HS-27A (cell line): ENCODE measurements around the gene SIKE1.
"Not testable (repeated sequence)": the region's sequence is repeated elsewhere in the genome, so short reads cannot be mapped to it uniquely, and the experiment has no call there.

ENCODE experiments used
- DNase-seq: peaks from one replicate; pipeline ENCODE4 v3.0.0-alpha.2; 2012; ENCODE audit warnings: low read depth, missing footprints

The SIKE1 gene

DNA sequence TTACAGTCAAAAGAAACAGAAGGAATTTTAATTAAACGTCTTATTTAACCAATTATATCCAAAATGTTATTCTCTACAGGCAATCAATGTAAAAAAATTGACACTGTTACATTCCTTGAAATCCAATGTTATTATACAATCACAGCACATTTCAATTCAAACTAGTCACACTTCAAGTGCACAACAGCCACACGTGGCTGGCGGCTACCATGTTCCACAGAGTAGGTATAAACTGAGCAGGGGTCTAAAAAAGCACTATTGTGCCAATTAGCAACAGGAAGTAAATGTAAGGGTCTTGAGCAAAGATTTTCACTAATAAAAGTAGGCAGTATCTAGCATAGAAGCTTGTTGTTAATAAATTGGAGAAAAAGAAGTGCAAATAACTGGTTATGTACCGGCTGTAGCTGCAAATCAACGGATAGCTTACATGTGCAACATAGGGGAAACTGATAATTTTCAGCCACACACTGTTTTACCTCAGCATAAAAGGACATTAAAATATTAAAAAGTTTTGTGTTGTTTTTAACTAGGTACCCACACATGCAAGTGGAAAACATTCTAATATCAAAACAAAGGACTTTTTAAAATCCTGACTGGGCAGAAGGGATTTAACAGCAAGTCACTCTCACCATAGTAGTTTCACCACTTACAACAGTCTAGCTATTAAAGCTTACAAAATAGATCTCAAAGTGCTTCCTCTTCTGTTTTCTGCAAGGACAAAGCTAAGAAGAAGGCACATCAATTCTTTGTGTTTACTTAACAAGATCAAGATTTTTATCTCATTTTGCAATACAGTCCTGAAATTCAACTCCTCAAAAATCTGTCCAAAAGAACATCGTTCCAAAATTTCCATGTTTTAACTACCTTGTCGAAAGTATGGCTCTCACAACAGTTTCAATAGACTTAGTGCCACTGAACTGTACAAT, 25.2 kb downstream of the SIKE1 start:
- no peak for DNase-seq

DNA sequence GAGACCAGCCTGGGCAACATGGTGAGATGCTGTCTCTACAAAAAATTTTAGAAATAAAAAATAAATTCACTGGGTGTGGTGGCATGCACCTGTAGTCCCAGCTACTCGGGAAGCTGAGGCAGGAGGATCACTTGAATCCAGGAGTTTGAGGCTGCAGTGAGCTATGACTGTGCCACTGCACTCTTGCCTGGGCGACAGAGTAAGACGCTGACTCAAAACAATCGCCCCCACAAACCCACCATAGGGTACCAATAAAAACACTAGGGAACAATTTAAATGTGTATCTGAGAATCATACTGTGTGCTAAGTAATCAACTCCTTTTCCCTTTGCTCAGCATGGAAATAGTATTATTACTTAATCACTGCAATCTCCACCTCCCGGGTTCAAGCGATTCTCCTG, 26.8 kb downstream of the SIKE1 start:
- DNase-seq: not testable (repeated sequence)

DNA sequence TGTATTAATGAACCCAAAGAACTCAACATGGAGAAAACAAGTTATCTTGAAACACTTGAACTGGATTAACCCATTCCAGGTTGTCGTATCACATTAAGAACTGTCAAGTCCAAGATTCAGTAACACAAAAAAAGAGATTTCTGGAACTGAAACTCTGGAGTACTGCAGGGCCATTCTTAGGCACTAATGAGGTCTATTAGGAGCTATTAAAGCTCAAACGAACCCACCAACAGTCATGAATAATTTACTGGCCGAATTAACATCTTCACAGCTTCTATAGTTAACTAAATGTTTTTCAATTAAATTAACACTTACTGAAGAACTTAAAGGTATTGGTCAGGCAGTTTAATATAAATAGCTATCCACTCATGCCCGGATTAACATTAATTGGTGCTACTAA, 27.3 kb downstream of the SIKE1 start:
- DNase-seq: no peak

DNA sequence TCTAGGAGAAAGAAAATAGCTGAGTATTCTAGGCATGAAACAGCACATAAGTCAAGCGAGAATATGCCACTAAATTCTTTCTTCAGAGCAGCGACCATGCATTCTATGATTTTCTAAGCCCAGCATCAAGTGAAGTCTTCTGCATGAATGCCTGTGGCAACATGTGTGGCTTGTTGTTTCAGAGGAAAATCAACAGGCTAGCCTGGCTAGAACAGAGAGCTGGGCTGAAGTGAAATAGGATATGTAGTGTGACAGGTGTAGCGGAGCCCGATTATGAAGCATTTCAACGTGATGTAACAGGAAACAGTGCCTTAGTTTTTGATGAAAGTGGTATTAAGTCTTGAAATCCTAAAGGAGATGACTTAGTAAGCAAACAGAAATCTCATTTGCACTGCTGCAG, 29.7 kb downstream of the SIKE1 start:
- DNase-seq: no peak

DNA sequence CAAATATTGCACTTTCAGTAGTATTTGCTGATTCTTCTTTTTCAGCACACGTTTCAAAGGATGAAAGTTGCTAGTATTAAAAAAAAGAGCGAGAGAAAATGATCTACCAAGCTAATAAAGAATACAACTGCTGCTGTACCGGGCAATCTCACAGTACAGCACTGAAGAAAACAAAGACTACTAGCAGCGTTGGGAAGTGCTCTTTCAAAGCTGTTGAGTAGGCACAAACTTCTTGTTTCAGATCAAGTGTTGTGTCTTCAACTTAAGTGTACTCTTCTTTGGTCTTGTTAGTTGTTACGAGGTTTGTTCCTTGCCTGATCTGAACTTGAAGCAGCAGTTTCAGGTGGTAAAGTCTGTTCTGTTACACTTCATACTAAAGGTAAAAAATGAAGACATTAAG, 30.6 kb downstream of the SIKE1 start:
- no peak for DNase-seq

DNA sequence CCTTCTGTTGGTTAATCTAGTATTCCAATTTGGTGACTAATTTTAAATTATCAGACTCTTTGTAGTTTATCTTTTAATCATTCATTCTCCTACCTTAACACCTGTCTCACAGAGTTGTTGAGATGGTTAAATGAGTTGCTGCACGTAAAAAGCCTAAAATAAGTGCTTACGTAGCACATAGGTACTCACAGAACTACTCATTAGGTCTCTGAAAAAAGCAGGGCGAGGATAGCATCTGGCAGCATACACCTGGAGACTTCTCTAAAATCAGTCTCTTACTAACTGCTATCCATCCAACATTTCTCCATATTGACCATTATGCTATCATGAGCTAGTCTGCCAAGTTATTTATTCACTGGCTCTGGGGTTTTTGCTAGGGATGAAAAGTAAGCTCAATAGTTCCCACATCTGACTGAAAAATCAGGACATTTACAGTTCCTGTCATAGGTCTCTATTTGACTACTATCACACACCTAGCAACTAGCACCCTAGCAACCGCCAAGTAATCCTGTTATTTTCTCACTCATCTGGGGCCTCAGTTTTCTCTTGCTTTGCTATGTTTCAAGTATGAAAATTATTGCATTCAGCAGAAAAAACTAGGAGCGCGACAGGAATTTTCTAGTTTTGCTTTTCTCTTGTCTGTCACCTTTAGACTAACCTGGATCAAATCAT, 33.9 kb downstream of the SIKE1 start:
- DNase-seq: no peak

DNA sequence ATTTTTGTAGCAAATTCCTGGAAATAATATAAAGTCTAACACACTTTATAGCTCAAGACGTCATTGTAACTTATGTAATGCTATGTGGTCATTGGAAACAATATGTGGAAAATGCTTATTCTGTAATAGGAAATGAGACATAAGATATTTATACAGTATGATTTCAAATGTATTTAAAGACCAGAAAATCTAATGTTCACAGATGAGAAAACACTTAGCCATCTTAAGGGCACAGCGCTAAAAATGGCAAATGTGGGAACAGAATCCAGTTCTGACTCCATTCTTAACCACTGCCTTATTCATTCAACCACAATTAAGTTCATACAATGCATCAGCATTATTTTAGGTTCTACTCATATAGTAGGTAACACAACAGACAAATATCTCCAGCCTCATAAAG, 35.2 kb downstream of the SIKE1 start:
- no peak for DNase-seq

DNA sequence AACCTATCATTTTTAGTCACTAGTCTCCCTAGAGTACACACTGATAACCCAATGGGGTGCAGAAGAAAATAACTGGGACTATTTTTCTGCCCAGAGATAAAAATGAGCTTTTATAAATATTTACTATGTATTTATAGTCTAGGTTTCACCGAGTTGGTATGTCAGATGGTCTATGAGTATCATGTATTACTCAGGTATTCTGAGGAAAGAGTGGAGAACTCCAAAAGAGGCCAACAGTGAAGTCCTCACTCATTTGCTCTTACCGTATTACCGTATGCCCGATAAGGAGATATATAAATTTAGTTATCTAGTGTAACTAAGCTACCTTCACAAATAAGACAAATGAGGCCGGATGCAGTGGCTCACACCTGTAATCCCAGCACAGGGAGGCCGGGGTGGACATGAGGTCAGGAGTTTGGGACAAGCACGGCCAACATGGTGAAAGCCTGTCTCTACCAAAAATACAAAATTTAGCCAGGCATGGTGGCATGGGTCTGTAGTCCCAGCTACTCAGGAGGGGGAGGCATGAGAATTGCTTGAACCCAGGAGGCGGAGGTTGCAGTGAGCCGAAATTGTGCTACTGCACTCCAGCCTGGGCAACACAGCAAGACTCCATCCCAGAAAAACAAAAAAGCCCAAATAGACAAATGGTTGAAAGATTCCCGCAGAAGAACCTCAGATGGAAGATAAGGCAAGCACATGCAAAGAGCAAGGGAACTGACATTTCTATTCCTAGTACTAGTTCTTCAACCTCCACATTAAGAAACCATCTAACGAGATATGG, 38.3 kb downstream of the SIKE1 start:
- no peak for DNase-seq

DNA sequence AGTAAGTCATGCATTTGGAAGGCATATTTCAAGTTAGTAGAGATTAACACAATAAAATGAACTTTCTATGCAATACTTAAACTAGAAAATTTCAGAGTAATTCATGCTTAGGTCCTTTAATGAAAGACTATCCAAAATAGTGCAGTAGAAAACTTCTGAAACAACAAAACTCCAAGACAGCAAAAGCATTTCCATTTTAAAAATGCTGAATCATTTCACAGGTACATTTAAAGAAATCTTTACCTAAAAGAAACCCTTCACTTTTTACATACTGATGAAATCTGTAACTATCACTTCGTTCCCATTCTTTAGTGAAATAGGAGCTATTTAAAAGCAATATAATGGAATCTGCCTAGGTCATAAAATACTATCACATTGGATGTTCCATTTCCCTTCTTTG, 40.2 kb downstream of the SIKE1 start:
- DNase-seq: no peak

DNA sequence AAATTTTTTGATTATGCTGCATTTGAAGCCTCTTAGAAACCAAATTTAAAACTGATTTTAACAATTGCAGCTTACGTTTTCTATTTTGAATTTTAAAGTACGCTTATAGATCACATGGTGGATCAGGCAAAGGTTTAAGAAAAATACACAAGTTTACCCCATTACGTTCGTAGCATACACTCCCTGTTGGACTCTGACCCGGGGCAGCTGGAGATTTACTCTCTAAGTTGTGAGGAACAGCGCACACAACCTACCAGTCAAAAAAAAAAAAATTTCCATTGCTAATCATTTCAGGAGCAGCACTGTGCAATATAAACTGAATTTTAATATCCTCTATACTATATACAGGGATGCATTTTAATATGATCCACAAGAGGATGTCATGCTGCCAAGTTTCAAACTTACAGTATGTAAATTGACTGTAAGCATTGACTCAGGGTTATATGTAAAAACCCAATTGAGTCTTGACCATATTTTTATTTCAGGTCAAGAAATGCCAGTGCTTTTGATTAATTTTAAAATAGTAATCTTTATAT, 43.1 kb downstream of the SIKE1 start:
- no peak for DNase-seq

DNA sequence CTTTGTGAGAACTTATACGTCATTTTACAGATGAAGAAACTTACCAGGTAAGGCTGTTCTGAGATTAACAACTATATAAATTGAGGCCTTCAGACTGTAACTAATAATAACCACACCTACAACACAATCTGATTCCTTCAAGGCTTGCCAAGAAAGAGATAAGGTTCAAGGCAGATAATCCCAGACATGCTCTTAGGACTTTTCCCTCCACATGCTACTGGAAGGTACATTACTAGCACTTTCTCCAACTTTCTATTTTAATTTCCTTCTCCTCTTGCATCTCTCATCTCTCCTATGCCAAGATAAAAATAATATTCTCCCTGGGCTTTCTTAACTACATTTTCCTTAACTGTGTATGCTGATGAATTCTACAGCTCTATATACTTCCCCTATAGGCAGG, 45.0 kb downstream of the SIKE1 start:
- DNase-seq: no peak

DNA sequence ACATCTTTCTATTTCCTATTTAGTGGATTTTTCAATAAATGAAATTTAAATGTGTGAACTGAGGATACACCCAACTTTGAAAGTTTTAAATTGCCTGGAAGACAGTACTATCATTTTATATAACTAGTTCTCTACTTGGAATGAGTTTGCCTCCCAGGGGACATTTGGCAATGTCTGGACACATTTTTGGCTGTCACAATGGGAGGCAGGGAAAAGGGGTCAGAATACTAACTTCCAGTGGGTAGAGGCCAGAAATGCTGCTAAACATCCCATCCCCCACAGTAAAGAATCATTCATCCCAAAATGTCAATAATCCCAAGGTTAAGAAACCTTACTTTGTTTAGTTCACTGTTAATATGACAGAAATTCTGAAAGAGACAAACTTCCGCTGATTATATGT, 50.7 kb downstream of the SIKE1 start:
- DNase-seq: no peak

DNA sequence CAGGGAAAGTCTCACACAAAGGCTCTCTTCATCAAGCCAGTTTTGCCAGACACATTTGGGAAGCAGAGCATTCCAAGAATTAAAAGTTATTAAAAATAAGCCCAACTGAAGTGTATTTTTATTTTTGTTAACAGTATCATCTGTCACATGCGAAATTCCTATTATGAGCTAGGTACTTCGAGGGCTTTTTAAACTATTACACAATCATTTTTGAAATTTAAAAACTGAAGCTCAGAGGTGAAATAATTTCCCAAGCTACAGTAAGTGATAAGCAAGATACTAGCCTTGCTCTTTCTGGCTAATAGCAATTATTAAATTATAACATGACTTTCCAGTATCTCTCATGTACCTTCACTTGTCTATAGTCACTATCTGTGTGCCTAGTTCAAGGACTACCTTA, 51.9 kb downstream of the SIKE1 start:
- no peak for DNase-seq

DNA sequence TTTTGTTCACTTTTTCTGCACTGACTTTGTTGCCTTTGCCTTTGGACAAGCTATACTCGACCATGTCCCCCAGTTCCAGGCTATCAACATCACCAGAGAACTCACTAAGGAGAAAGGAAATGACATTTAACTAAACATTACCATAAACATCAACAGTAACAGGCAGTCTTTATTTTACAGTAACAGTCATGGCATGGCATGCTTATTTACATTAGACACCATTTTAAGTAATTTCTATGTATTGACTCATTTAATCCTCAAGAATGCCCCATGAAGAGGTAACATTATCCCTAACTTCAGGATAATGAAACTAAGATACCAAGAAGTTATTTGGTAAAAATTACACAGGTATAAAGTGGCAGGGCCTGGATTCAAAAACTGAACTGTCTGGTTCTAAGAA, 55.3 kb downstream of the SIKE1 start:
- DNase-seq: no peak

DNA sequence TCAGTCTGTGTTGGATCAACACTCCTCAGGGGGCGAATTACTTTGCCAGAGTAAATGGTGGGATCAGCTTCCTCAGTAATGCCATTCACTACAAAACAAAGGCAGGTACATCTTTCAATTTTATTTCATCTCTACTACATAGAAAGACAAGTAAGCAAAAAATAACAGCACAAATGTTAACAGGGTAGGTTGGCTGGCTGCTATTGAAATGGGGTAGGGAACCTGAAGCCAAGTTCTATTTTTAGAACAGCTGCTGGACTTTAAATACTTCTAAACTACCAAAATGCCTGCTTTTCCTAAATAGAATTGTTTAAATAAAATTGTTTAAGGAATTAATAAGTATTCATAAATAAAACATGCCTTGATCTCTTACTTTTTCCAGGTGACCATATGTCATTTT, 56.6 kb downstream of the SIKE1 start:
- DNase-seq: no peak

DNA sequence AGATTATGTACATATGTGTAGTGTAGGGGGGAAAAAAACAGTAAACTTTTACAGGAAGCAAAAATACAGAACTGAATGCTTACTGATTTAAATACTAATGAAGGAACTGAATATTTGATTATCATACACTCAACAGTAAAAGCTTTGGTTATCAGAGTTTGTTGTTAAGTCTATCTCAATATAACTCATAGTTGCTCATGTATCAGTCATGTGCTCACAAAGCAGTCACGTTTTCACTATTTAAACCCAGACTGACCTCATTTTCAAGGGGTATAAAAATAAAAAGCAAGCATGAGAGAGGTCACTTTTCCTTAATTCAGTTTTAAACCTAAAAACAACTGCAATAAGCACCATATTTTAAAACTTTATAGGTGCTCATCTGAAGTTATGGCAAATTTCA, 57.0 kb downstream of the SIKE1 start:
- no peak for DNase-seq

DNA sequence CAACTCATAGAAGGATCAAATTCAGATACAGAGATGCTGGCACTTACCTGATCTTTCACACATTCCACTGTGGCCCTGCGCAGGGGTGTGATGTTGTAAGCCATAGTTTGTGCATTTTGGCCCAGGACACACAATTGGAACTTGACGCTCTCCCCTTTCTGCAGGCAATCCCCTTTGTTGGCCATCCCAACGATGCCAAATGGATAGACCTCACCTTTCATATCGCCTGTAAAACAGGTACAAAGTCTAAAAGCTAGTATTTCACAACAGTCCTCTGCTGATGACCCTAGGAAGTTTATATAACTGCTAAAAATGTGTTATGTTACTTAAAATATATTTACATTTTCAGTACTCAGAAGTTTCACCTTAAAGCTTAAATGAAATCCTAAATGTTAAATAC, 60.0 kb downstream of the SIKE1 start:
- no peak for DNase-seq
